Measurements from ENCODE around the gene RAD1.
A peak's percentile ranks its signal among the peaks of the same experiment; 100 is the strongest.

DNA sequence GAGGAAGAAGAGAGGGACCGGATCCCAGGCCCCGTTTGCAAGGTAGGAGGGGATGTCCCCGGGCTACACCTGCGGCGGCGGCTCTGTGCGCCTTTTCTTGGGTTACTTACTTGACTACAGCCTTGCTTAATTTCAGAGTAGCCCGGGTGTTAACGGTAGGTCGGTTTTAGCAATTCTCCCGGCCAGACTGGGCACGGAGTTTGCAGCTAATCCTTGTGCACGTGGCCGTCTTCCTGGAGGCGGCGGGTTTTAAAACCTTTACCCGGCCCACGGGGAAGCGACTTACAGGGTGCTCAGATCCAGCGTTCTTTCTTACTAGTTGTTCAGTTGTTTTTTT lies 520 bp upstream of the RAD1 start:
- TF ChIP-seq ZNF146 (tag by site-specific recombination; IDR thresholded peaks at IDR 0.05) (peak; percentile 55; the same call in 1 of the 2 replicates), HOXC10 (CRISPR knock-in tag; IDR thresholded peaks at IDR 0.05) (no peak)
